ENCODE results near the gene APBA2. TPM values are rescaled to one million over a fixed set of nuclear protein-coding genes. Genes with fewer than 3 reads are reported as not detected.

The APBA2 gene
- total and polyA plus RNA-seq, 8 donors, result 0.45 to 13.3 (median 2.0) TPM; not detected in 1

GRCh38 chr15:28981351-28981720 is 95.6 kb downstream of the APBA2 start:
- TF ChIP-seq EP300 (IDR thresholded peaks at IDR 0.05) (no peak), CTCF (IDR thresholded peaks at IDR 0.05) (no peak), POLR2AphosphoS5 (IDR thresholded peaks at IDR 0.05) (no peak), POLR2A (IDR thresholded peaks at IDR 0.05) (no peak)
- H3K27me3 ChIP-seq, result peaks cover 0 to 14% (median 0%) of the 10 kb centered on the region in 3 donors
- H3K27ac ChIP-seq, result no peak overlapping the region
- H3K9me3 ChIP-seq, result peaks cover 0 to 13% (median 8%) of the 10 kb centered on the region in 4 donors
- H3K36me3 ChIP-seq, result no peaks in the 10 kb centered on the region
- no peak for DNase-seq
- intact Hi-C loops (cut with DNase I; ENCODE audit: low total_unique reads), result no loop called here
- no peaks in the 10 kb centered on the region for H3K4me1 ChIP-seq
- no peak overlapping the region for H3K4me3 ChIP-seq

GRCh38 chr15:28981921-28982320 is 96.1 kb downstream of the APBA2 start:
- no peak for DNase-seq
- Histone ChIP-seq H3K9me3 (peaks cover 0 to 13% (median 8%) of the 10 kb centered on the region in 4 donors), H3K36me3 (no peaks in the 10 kb centered on the region), H3K4me1 (no peaks in the 10 kb centered on the region), H3K27me3 (peaks cover 0 to 14% (median 0%) of the 10 kb centered on the region in 3 donors), H3K27ac (no peak overlapping the region), H3K4me3 (no peak overlapping the region)
- TF ChIP-seq CTCF (IDR thresholded peaks at IDR 0.05) (no peak), POLR2AphosphoS5 (IDR thresholded peaks at IDR 0.05) (no peak), POLR2A (IDR thresholded peaks at IDR 0.05) (no peak), EP300 (IDR thresholded peaks at IDR 0.05) (no peak)
- 82 to 89% (median 87%) methylated on average over 4 of the region's 4 CpGs for WGBS, 5 donors
- intact Hi-C loops (cut with DNase I; ENCODE audit: low total_unique reads), result no loop called here

- H3K27ac ChIP-seq, result no peak overlapping the region
- intact Hi-C loops (cut with DNase I; ENCODE audit: low total_unique reads), result no loop called here
- no peak overlapping the region for H3K4me3 ChIP-seq
- DNase-seq, result no peak
- H3K27me3 ChIP-seq, result peaks cover 0 to 14% (median 0%) of the 10 kb centered on the region in 3 donors
- H3K36me3 ChIP-seq, result no peaks in the 10 kb centered on the region
- H3K4me1 ChIP-seq, result no peaks in the 10 kb centered on the region
- TF ChIP-seq POLR2AphosphoS5 (IDR thresholded peaks at IDR 0.05) (no peak), POLR2A (IDR thresholded peaks at IDR 0.05) (no peak), CTCF (IDR thresholded peaks at IDR 0.05) (no peak), EP300 (IDR thresholded peaks at IDR 0.05) (no peak)
- 90 to 94% (median 93%) methylated on average over 6 of the region's 6 CpGs for WGBS, 5 donors
- H3K9me3 ChIP-seq, result peaks cover 0 to 13% (median 8%) of the 10 kb centered on the region in 4 donors
Measured at GRCh38 chr15:28982886-28983285, 97.1 kb downstream of the APBA2 start.

GRCh38 chr15:28983432-28984311 is 97.9 kb downstream of the APBA2 start:
- Histone ChIP-seq H3K4me3 (no peak overlapping the region), H3K27ac (no peak overlapping the region), H3K27me3 (peaks cover 0 to 14% (median 0%) of the 10 kb centered on the region in 3 donors), H3K9me3 (peaks cover 0 to 13% (median 8%) of the 10 kb centered on the region in 4 donors), H3K4me1 (no peaks in the 10 kb centered on the region), H3K36me3 (no peaks in the 10 kb centered on the region)
- no peak for DNase-seq
- 83 to 91% (median 88%) methylated on average over 18 to 20 of the region's 20 CpGs for WGBS, 5 donors
- TF ChIP-seq CTCF (IDR thresholded peaks at IDR 0.05), result no peak
- no peak for TF ChIP-seq POLR2AphosphoS5 (IDR thresholded peaks at IDR 0.05)
- no peak for TF ChIP-seq POLR2A (IDR thresholded peaks at IDR 0.05)
- TF ChIP-seq EP300 (IDR thresholded peaks at IDR 0.05), result no peak
- intact Hi-C loops (cut with DNase I; ENCODE audit: low total_unique reads), result no loop called here

Data from stomach (tissue), 9 donors.